Upper lobe of left lung (tissue), 4 donors: Measurements from ENCODE around the gene LPA.
"Not testable (repeated sequence)": the region's sequence is repeated elsewhere in the genome, so short reads cannot be mapped to it uniquely, and the experiment has no call there.

Source experiments
- POLR2A ChIP-seq, 4 donors: fragments of 450-650 bp; IDR thresholded peaks; one replicate each; pipeline ENCODE4 v1.5.1; 2016 to 2017; ENCODE audit warnings: antibody characterized with exemption in 4 of 4, mild to moderate bottlenecking in 2 of 4
- POLR2AphosphoS5 ChIP-seq, 2 donors: sonication (generic); formaldehyde crosslinking; IDR thresholded peaks; one replicate each; pipeline ENCODE4 v1.5.1; 2017; ENCODE audit warnings: antibody characterized with exemption in 2 of 2
- TF ChIP-seq, protein P1 (sequence below), 6 experiments: fragments of 450-650 bp in 4 of 6; fragments of 200-600 bp in 2 of 6; sonication (generic) in 2 of 6; IDR thresholded peaks; one replicate each; pipeline ENCODE4 v1.5.1; 2016 to 2019; ENCODE audit warnings: antibody characterized with exemption in 6 of 6

DNA sequence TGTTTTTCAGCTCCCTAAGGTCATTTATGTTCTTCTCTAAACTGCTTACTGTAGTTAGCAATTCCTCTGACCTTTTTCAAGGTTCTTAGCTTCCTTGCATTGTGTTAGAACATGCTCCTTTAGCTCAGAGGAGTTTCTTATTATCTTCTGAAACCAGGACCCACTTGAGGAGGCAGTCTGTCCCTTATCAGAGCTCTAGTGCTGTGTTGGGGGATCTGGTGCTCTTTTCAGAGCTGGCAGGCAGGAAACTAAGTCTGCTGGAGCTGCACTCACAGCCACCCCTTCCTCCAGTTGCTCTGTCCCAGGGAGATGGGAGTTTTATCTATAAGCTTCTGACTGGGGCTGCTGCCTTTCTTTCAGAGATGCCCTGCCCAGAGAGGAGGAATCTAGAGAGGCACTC lies 92.9 kb downstream of the LPA start:
- TF ChIP-seq, protein P1, sequence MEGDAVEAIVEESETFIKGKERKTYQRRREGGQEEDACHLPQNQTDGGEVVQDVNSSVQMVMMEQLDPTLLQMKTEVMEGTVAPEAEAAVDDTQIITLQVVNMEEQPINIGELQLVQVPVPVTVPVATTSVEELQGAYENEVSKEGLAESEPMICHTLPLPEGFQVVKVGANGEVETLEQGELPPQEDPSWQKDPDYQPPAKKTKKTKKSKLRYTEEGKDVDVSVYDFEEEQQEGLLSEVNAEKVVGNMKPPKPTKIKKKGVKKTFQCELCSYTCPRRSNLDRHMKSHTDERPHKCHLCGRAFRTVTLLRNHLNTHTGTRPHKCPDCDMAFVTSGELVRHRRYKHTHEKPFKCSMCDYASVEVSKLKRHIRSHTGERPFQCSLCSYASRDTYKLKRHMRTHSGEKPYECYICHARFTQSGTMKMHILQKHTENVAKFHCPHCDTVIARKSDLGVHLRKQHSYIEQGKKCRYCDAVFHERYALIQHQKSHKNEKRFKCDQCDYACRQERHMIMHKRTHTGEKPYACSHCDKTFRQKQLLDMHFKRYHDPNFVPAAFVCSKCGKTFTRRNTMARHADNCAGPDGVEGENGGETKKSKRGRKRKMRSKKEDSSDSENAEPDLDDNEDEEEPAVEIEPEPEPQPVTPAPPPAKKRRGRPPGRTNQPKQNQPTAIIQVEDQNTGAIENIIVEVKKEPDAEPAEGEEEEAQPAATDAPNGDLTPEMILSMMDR (IDR thresholded peaks at IDR 0.05), result not testable (repeated sequence)
- TF ChIP-seq POLR2AphosphoS5, POLR2A (IDR thresholded peaks at IDR 0.05): not testable (repeated sequence)
